ENCODE results near the gene ZNF264. TPM values are rescaled to one million over a fixed set of nuclear protein-coding genes. Genes with fewer than 3 reads are reported as not detected.
"Not testable (repeated sequence)": the region's sequence is repeated elsewhere in the genome, so short reads cannot be mapped to it uniquely, and the experiment has no call there.

Gene ZNF264
- total RNA-seq, 3 donors from 2014 or later (not counting 1 experiment from before 2014, with no cell fraction given): 50.4 to 62.1 (median 54.2) TPM

- TF ChIP-seq CTCF (IDR thresholded peaks at IDR 0.05): no peak
- Mint-ChIP-seq H3K27me3 (ENCODE audit: low read depth in 2 of 2) (no peaks in the 10 kb centered on the region), H3K36me3 (peaks cover 12% of the 10 kb centered on the region), H3K4me3 (no peak overlapping the region), H3K27ac (no peak overlapping the region), H3K9me3 (no peaks in the 10 kb centered on the region), H3K4me1 (peaks cover 23 to 30% of the 10 kb centered on the region in 2 donors)
- H3K4me3 ChIP-seq (ENCODE audit: low read length): no peak overlapping the region
- DNase-seq (no peak), ATAC-seq (no peak)
- WGBS (ENCODE audit: insufficient coverage): 96% methylated on average over 6 of the region's 6 CpGs
- no peaks in the 10 kb centered on the region for H3K9me3 ChIP-seq (ENCODE audit: control insufficient read depth, insufficient read depth, low read length)
- H3K27ac ChIP-seq (ENCODE audit: low read length): no peak overlapping the region
- H3K4me1 ChIP-seq (ENCODE audit: control insufficient read depth, insufficient read depth, low read length): peaks cover 14% of the 10 kb centered on the region
- intact Hi-C loops (cut with micrococcal nuclease): no loop called here
- no peaks in the 10 kb centered on the region for H3K27me3 ChIP-seq (ENCODE audit: control insufficient read depth, insufficient read depth, low read length)
- peaks cover 39% of the 10 kb centered on the region for H3K36me3 ChIP-seq (ENCODE audit: control insufficient read depth, insufficient read depth, low read length)
Measured at GRCh38 chr19:57245959-57246358, 54.7 kb downstream of the ZNF264 start.

- no peaks in the 10 kb centered on the region for H3K9me3 Mint-ChIP-seq
- ATAC-seq: no peak
- WGBS (ENCODE audit: insufficient coverage): 89% methylated on average over 6 of the region's 6 CpGs
Measured at GRCh38 chr19:57248646-57249045, 57.3 kb downstream of the ZNF264 start.

GRCh38 chr19:57249329-57249728 is 58.0 kb downstream of the ZNF264 start:
- intact Hi-C loops (cut with micrococcal nuclease): no loop called here
- no peaks in the 10 kb centered on the region for H3K27me3 Mint-ChIP-seq (ENCODE audit: low read depth in 2 of 2)
- no peak overlapping the region for H3K4me3 Mint-ChIP-seq
- Histone ChIP-seq H3K4me1 (ENCODE audit: control insufficient read depth, insufficient read depth, low read length) (no peaks in the 10 kb centered on the region), H3K4me3 (ENCODE audit: low read length) (no peak overlapping the region), H3K27ac (ENCODE audit: low read length) (no peak overlapping the region), H3K9me3 (ENCODE audit: control insufficient read depth, insufficient read depth, low read length) (no peaks in the 10 kb centered on the region), H3K36me3 (ENCODE audit: control insufficient read depth, insufficient read depth, low read length) (peaks cover 61% of the 10 kb centered on the region), H3K27me3 (ENCODE audit: control insufficient read depth, insufficient read depth, low read length) (no peaks in the 10 kb centered on the region)
- peaks cover 27% of the 10 kb centered on the region for H3K36me3 Mint-ChIP-seq
- no peak for TF ChIP-seq CTCF (IDR thresholded peaks at IDR 0.05)
- H3K27ac Mint-ChIP-seq: no peak overlapping the region
- no peak for ATAC-seq
- H3K4me1 Mint-ChIP-seq: peaks cover 0 to 11% of the 10 kb centered on the region in 2 donors
- no CpG with 5 or more reads among the region's 1 CpG for WGBS (ENCODE audit: insufficient coverage)
- H3K9me3 Mint-ChIP-seq: no peaks in the 10 kb centered on the region
- DNase-seq: no peak

More at GRCh38 chr19:57248646-57249045, 57.3 kb downstream of the ZNF264 start:
- no peaks in the 10 kb centered on the region for H3K27me3 ChIP-seq (ENCODE audit: control insufficient read depth, insufficient read depth, low read length)
- Mint-ChIP-seq H3K4me3 (no peak overlapping the region), H3K27me3 (ENCODE audit: low read depth in 2 of 2) (no peaks in the 10 kb centered on the region), H3K27ac (no peak overlapping the region), H3K4me1 (peaks cover 0 to 11% of the 10 kb centered on the region in 2 donors), H3K36me3 (peaks cover 23% of the 10 kb centered on the region)
- no peak for DNase-seq
- peaks cover 54% of the 10 kb centered on the region for H3K36me3 ChIP-seq (ENCODE audit: control insufficient read depth, insufficient read depth, low read length)
- H3K9me3 ChIP-seq (ENCODE audit: control insufficient read depth, insufficient read depth, low read length): no peaks in the 10 kb centered on the region
- no peaks in the 10 kb centered on the region for H3K4me1 ChIP-seq (ENCODE audit: control insufficient read depth, insufficient read depth, low read length)
- no peak overlapping the region for H3K27ac ChIP-seq (ENCODE audit: low read length)
- H3K4me3 ChIP-seq (ENCODE audit: low read length): no peak overlapping the region
- intact Hi-C loops (cut with micrococcal nuclease): no loop called here
- no peak for TF ChIP-seq CTCF (IDR thresholded peaks at IDR 0.05)

GRCh38 chr19:57253767-57254166 is 62.5 kb downstream of the ZNF264 start:
- H3K4me3 ChIP-seq (ENCODE audit: low read length); intact Hi-C loops (cut with micrococcal nuclease); ATAC-seq; H3K27ac Mint-ChIP-seq; H3K27me3 Mint-ChIP-seq (ENCODE audit: low read depth in 2 of 2); H3K27me3 ChIP-seq (ENCODE audit: control insufficient read depth, insufficient read depth, low read length); H3K4me1 ChIP-seq (ENCODE audit: control insufficient read depth, insufficient read depth, low read length); H3K9me3 Mint-ChIP-seq; H3K4me3 Mint-ChIP-seq; H3K9me3 ChIP-seq (ENCODE audit: control insufficient read depth, insufficient read depth, low read length); DNase-seq; H3K27ac ChIP-seq (ENCODE audit: low read length): not testable (repeated sequence)
- peaks cover 50% of the 10 kb centered on the region for H3K36me3 ChIP-seq (ENCODE audit: control insufficient read depth, insufficient read depth, low read length)
- 94% methylated on average over 3 of the region's 11 CpGs for whole genome bisulfite sequencing (ENCODE audit: insufficient coverage)
- H3K4me1 Mint-ChIP-seq: peaks cover 0 to 11% of the 10 kb centered on the region in 2 donors
- H3K36me3 Mint-ChIP-seq: peaks cover 27% of the 10 kb centered on the region
